GM23338 (cell line): ENCODE results near the gene NOL9. TPM values are rescaled to one million over a fixed set of nuclear protein-coding genes. Genes with fewer than 3 reads are reported as not detected.

ENCODE experiments used
- ATAC-seq: fragments of 200-7000 bp; cut with Tn5 transposase; 3 replicates; pipeline ENCODE4 v1.9.1; 2020
- DNase-seq: peaks from one replicate; pipeline ENCODE4 v3.0.0-alpha.2; 2015; ENCODE audit warnings: low spot score
- H2AFZ ChIP-seq: fragments of 200-600 bp; sonication (generic); 2 replicates; pipeline ENCODE4 v1.8.0; 2016; ENCODE audit warnings: antibody characterized with exemption, mild to moderate bottlenecking, moderate library complexity
- H3F3A ChIP-seq: fragments of 200-600 bp; sonication (generic); replicated peaks from 2 replicates; pipeline ENCODE4 v1.8.0; 2017; ENCODE audit warnings: antibody characterized with exemption, mixed run types, low read depth
- H3K27ac ChIP-seq: fragments of 200-600 bp; sonication (generic); 2 replicates; pipeline ENCODE4 v1.6.1; 2016; ENCODE audit warnings: low read depth
- H3K27me3 ChIP-seq: fragments of 200-600 bp; sonication (generic); 2 replicates; pipeline ENCODE4 v1.8.0; 2016; ENCODE audit warnings: mild to moderate bottlenecking, mixed run types, moderate library complexity; ENCODE audit not compliant: insufficient read depth
- H3K36me3 ChIP-seq: fragments of 200-600 bp; sonication (generic); 2 replicates; pipeline ENCODE4 v1.8.0; 2016; ENCODE audit warnings: mild to moderate bottlenecking; ENCODE audit not compliant: insufficient read depth
- H3K4me1 ChIP-seq: fragments of 200-600 bp; sonication (generic); 2 replicates; pipeline ENCODE4 v1.8.0; 2016; ENCODE audit warnings: mild to moderate bottlenecking, moderate library complexity; ENCODE audit not compliant: insufficient read depth
- H3K4me2 ChIP-seq: fragments of 200-600 bp; sonication (generic); 2 replicates; pipeline ENCODE4 v1.7.1; 2017; ENCODE audit warnings: mixed run types
- H3K4me3 ChIP-seq: fragments of 200-600 bp; sonication (generic); 2 replicates; pipeline ENCODE4 v1.6.1; 2016; ENCODE audit warnings: mixed run types
- H3K79me2 ChIP-seq: fragments of 200-600 bp; sonication (generic); replicated peaks from 2 replicates; pipeline ENCODE4 v1.8.0; 2017; ENCODE audit warnings: mild to moderate bottlenecking; ENCODE audit not compliant: insufficient read depth
- H3K9me2 ChIP-seq: fragments of 200-600 bp; sonication (generic); 2 replicates; pipeline ENCODE4 v1.8.0; 2017; ENCODE audit not compliant: insufficient read depth
- H4K20me1 ChIP-seq: fragments of 200-600 bp; sonication (generic); replicated peaks from 2 replicates; pipeline ENCODE4 v1.8.0; 2017; ENCODE audit warnings: mild to moderate bottlenecking; ENCODE audit not compliant: insufficient read depth
- H3K27ac Mint-ChIP-seq: 2 replicates; pipeline ENCODE4 v1.8.0; 2020; ENCODE audit warnings: inconsistent platforms, mild to moderate bottlenecking, moderate library complexity, mixed read lengths
- H3K27me3 Mint-ChIP-seq: 3 replicates; pipeline ENCODE4 v1.8.0; 2022; ENCODE audit warnings: low read depth, mild to moderate bottlenecking, moderate library complexity, mixed read lengths, inconsistent platforms; ENCODE audit not compliant: insufficient read depth, poor library complexity
- H3K36me3 Mint-ChIP-seq: 3 replicates; pipeline ENCODE4 v1.8.0; 2021; ENCODE audit warnings: low read depth, mild to moderate bottlenecking, inconsistent platforms, moderate library complexity, mixed read lengths
- H3K4me1 Mint-ChIP-seq: 3 replicates; pipeline ENCODE4 v1.8.0; 2020; ENCODE audit warnings: mild to moderate bottlenecking, inconsistent platforms, mixed read lengths
- H3K4me3 Mint-ChIP-seq: 3 replicates; pipeline ENCODE4 v1.8.0; 2021; ENCODE audit warnings: moderate library complexity, mild to moderate bottlenecking, inconsistent platforms, mixed read lengths
- H3K9me3 Mint-ChIP-seq: 3 replicates; pipeline ENCODE4 v1.8.0; 2020; ENCODE audit warnings: moderate library complexity, mild to moderate bottlenecking, inconsistent platforms, mixed read lengths
- EZH2phosphoT487 ChIP-seq: fragments of 200-600 bp; sonication (generic); IDR thresholded peaks from one replicate; pipeline ENCODE4 v1.8.1; 2018; ENCODE audit warnings: antibody characterized with exemption; ENCODE audit not compliant: unreplicated experiment
- ZNF462 ChIP-seq: fragments of 250-450 bp; sonication (Bioruptor Pico); IDR thresholded peaks from 2 replicates; pipeline ENCODE4 v1.5.0; 2020; ENCODE audit warnings: mild to moderate bottlenecking, moderate library complexity
- polyA plus RNA-seq: library from polyadenylated mRNA; unstranded; fragments of >200 nt; fragmentation: Nextera tagmentation; extraction: Ambion mirVana; gene quantifications from 2 replicates; pipeline ENCODE4 v1.2.1, GENCODE V29; 2016
- total RNA-seq: library from RNA; depleted of rRNA; stranded (reverse); fragments of >200 nt; shearing (Covaris generic); gene quantifications from 2 replicates; pipeline ENCODE4 v1.2.3, GENCODE V29; 2014

Gene NOL9
- total and polyA plus RNA-seq, 2 experiments from 2014 or later = 13.2 to 48.5 TPM

DNA sequence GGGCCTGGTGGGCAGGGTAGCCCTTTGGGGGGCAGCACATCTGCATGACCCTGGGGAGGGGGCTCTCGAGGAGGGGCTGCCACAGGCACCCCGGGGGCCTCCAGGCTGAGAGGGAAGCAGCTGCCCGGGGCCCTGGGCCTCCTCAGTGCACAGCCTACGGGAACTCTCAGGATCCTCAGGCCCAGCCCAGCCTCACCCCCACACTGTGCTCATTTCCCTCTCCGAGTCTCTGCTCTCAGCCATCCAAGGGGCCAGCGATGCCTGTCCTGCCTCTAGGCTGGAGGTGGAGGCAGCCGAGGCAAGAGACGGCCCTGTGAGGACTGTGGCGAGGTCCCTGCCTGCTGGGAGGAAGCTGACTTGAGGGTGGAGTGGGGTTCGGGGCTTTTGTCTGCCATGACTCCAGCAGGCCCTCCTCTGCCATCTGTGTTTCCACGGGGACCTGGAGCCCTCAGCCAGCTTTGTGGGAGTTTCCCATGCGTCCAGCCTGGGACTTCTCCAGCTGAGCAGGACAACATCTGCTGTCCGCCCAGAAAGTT lies 55.7 kb downstream of the NOL9 start:
- H3K36me3 ChIP-seq = no peaks in the 10 kb centered on the region
- DNase-seq = no peak
- peaks cover 19% of the 10 kb centered on the region for H3K4me1 Mint-ChIP-seq
- H3K4me2 ChIP-seq = no peak overlapping the region
- no peaks in the 10 kb centered on the region for H3K9me2 ChIP-seq
- no peak overlapping the region for H2AFZ ChIP-seq
- H3K9me3 Mint-ChIP-seq = no peaks in the 10 kb centered on the region
- H3K79me2 ChIP-seq = no peaks in the 10 kb centered on the region
- H3K27ac Mint-ChIP-seq = no peak overlapping the region
- no peak overlapping the region for H3K4me3 ChIP-seq
- H3F3A ChIP-seq = 0 out of 2 replicates have a peak, but pooled peaks cover 2% of the 10 kb centered on the region
- no peak for TF ChIP-seq EZH2phosphoT487
- no peak overlapping the region for H3K4me3 Mint-ChIP-seq
- H3K4me1 ChIP-seq = peaks cover 18% of the 10 kb centered on the region
- no peak overlapping the region for H3K27ac ChIP-seq
- H3K36me3 Mint-ChIP-seq = no peaks in the 10 kb centered on the region
- no peaks in the 10 kb centered on the region for H4K20me1 ChIP-seq
- peak; percentile 5; the same call in 2 of the 3 replicates for ATAC-seq
- peaks cover 30% of the 10 kb centered on the region for H3K27me3 ChIP-seq
- H3K27me3 Mint-ChIP-seq = peaks cover 36% of the 10 kb centered on the region

- Histone ChIP-seq H3K36me3 (no peaks in the 10 kb centered on the region), H3K27ac (no peak overlapping the region), H3K9me2 (no peaks in the 10 kb centered on the region), H3F3A (0 out of 2 replicates have a peak, but pooled peaks cover 2% of the 10 kb centered on the region), H3K79me2 (no peaks in the 10 kb centered on the region), H3K4me1 (peaks cover 18% of the 10 kb centered on the region), H3K4me3 (peak overlapping the region; percentile 70), H3K4me2 (peak overlapping the region; percentile 87), H2AFZ (no peak overlapping the region), H3K27me3 (peaks cover 30% of the 10 kb centered on the region), H4K20me1 (no peaks in the 10 kb centered on the region)
- no peak for TF ChIP-seq ZNF462 (CRISPR knock-in tag)
- no peak for DNase-seq
- no peak for ATAC-seq
- peak overlapping the region; percentile 73 for H3K4me3 Mint-ChIP-seq
- no peaks in the 10 kb centered on the region for H3K36me3 Mint-ChIP-seq
- peaks cover 19% of the 10 kb centered on the region for H3K4me1 Mint-ChIP-seq
- no peak overlapping the region for H3K27ac Mint-ChIP-seq
- peaks cover 38% of the 10 kb centered on the region for H3K27me3 Mint-ChIP-seq
- no peaks in the 10 kb centered on the region for H3K9me3 Mint-ChIP-seq
Measured at GRCh38 chr1:6497867-6498575, 56.3 kb downstream of the NOL9 start.
